Colonic mucosa (tissue), 4 donors: ENCODE results near the gene PAIP1. TPM values are rescaled to one million over a fixed set of nuclear protein-coding genes. Genes with fewer than 3 reads are reported as not detected.
"Not testable (repeated sequence)": the region's sequence is repeated elsewhere in the genome, so short reads cannot be mapped to it uniquely, and the experiment has no call there.

Source experiments
- DNase-seq: peaks from one replicate; pipeline ENCODE4 v3.0.0-alpha.2; 2020
- H3K27ac ChIP-seq: fragments of 200-600 bp; one replicate; pipeline ENCODE4 v1.8.0; 2021
- H3K27me3 ChIP-seq: fragments of 200-600 bp; one replicate; pipeline ENCODE4 v1.8.0; 2021
- H3K36me3 ChIP-seq: fragments of 200-600 bp; one replicate; pipeline ENCODE4 v1.8.0; 2021
- H3K4me1 ChIP-seq: fragments of 200-600 bp; one replicate; pipeline ENCODE4 v1.8.0; 2021; ENCODE audit warnings: mild to moderate bottlenecking
- H3K4me3 ChIP-seq: fragments of 200-600 bp; one replicate; pipeline ENCODE4 v1.8.0; 2021
- H3K9ac ChIP-seq, 2 donors: one replicate each; pipeline ENCODE4 v1.7.0; 2013; ENCODE audit warnings: control low read depth in 2 of 2, low read depth in 2 of 2, low read length in 2 of 2
- H3K9me3 ChIP-seq: fragments of 200-600 bp; one replicate; pipeline ENCODE4 v1.8.0; 2021
- intact Hi-C: fragments of 100-400 bp; cut with DNase I; formaldehyde crosslinking; loops from one replicate; pipeline ENCODE4 v1.14.1; 2022
- total RNA-seq, 2 donors: library from RNA; stranded (reverse); fragmentation: NEBNext Ultra II Directional in 1 of 2; extraction: Animal tissue kit (Norgen Biotek cat#: 25700) in 1 of 2; gene quantifications; one replicate each; pipeline ENCODE4 v1.2.1, GENCODE V29; 2021
- TF ChIP-seq, protein P1 (sequence below): fragments of 200-600 bp; IDR thresholded peaks from one replicate; pipeline ENCODE4 v1.8.0; 2022; ENCODE audit warnings: antibody characterized with exemption, mild to moderate bottlenecking
- donor health status: healthy.
- donor health status: DM: no; HTN: no; CAD: no.
- donor health status: DM: no; HTN: no; CAD: no.

Gene PAIP1
- total RNA-seq, 2 donors from 2014 or later, result 53.1 to 65.6 TPM

DNA sequence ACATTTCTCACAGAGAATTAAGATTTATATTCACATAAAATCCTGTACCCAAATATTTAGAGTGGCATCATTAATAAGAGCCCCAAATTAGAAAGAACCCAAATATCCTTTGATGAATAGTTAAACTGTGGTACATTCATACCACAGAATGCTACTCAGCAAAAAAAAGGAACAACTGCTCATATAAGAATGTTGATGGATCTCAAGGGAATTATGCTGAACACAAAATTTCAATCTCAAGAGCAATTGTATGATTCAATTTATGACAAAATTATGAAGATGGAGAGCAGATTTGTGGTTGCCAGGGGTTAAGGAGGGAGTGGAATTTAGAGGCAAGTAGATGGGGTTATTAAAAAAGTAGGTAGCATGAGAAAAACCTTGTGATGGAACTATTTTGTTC, 4.5 kb upstream of the PAIP1 start:
- H3K27me3 ChIP-seq, result no peaks in the 10 kb centered on the region
- H3K9ac ChIP-seq, result no peak overlapping the region
- no peaks in the 10 kb centered on the region for H3K9me3 ChIP-seq
- DNase-seq, result no peak
- no peaks in the 10 kb centered on the region for H3K36me3 ChIP-seq
- intact Hi-C loops, result no loop called here
- H3K4me1 ChIP-seq, result no peaks in the 10 kb centered on the region
- TF ChIP-seq, protein P1, sequence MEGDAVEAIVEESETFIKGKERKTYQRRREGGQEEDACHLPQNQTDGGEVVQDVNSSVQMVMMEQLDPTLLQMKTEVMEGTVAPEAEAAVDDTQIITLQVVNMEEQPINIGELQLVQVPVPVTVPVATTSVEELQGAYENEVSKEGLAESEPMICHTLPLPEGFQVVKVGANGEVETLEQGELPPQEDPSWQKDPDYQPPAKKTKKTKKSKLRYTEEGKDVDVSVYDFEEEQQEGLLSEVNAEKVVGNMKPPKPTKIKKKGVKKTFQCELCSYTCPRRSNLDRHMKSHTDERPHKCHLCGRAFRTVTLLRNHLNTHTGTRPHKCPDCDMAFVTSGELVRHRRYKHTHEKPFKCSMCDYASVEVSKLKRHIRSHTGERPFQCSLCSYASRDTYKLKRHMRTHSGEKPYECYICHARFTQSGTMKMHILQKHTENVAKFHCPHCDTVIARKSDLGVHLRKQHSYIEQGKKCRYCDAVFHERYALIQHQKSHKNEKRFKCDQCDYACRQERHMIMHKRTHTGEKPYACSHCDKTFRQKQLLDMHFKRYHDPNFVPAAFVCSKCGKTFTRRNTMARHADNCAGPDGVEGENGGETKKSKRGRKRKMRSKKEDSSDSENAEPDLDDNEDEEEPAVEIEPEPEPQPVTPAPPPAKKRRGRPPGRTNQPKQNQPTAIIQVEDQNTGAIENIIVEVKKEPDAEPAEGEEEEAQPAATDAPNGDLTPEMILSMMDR, result no peak
- no peak overlapping the region for H3K27ac ChIP-seq
- no peak overlapping the region for H3K4me3 ChIP-seq

DNA sequence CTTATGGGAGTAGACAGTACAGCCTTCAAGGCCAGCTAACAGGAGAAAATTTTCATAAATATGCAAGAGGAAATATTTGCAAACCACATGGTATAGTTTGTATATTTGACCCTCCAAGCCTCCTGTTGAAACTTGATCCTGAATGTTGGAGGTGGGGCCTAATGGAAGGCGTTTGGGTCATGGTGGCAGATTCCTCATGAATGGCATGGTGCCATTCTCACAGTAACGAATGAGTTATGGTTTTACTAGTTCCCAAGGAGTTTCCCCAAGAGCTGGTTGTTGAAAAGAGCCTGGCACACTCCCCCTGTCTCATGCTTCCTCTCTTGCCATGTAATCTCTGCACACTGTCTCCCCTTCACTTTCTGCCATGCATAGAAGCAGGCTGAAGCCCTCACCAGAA, 3.3 kb upstream of the PAIP1 start:
- TF ChIP-seq, protein P1, result no peak

DNA sequence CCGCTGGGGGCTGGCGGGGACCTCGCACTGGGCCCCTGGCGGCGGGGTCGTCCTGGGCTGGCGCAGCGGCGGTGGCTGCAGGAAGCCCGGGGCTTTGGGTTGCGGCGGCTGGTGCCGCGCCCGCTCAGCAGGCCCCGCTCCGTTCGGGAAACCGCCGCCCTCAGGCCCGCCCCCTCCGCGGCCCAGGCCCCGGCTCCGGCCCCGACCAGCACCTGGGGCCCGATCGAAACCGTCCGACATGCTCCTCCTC, 345 bp downstream of the PAIP1 start:
- H3K9me3 ChIP-seq, H3K27me3 ChIP-seq, H3K36me3 ChIP-seq: not testable (repeated sequence)
- H3K4me3 ChIP-seq, result peak overlapping the region; percentile 78
- H3K9ac ChIP-seq, result peak overlapping the region; percentile 73 to 88
- peaks cover 15% of the 10 kb centered on the region for H3K4me1 ChIP-seq
- peak; percentile 85 for DNase-seq
- intact Hi-C loops, result loop anchor here (5.0 to 10.0 kb wide), 2 partner anchors 46 to 72 kb away; partner anchors contain the start of genes NNT and TMEM267
- peak overlapping the region; percentile 99 for H3K27ac ChIP-seq

More for the DNA sequence above, 3.3 kb upstream of the PAIP1 start:
- Histone ChIP-seq H3K9me3 (no peaks in the 10 kb centered on the region), H3K4me1 (peaks cover 5% of the 10 kb centered on the region), H3K36me3 (no peaks in the 10 kb centered on the region), H3K4me3 (no peak overlapping the region), H3K27ac (no peak overlapping the region), H3K27me3 (no peaks in the 10 kb centered on the region), H3K9ac (no peak overlapping the region)
- intact Hi-C loops, result no loop called here
- no peak for DNase-seq

DNA sequence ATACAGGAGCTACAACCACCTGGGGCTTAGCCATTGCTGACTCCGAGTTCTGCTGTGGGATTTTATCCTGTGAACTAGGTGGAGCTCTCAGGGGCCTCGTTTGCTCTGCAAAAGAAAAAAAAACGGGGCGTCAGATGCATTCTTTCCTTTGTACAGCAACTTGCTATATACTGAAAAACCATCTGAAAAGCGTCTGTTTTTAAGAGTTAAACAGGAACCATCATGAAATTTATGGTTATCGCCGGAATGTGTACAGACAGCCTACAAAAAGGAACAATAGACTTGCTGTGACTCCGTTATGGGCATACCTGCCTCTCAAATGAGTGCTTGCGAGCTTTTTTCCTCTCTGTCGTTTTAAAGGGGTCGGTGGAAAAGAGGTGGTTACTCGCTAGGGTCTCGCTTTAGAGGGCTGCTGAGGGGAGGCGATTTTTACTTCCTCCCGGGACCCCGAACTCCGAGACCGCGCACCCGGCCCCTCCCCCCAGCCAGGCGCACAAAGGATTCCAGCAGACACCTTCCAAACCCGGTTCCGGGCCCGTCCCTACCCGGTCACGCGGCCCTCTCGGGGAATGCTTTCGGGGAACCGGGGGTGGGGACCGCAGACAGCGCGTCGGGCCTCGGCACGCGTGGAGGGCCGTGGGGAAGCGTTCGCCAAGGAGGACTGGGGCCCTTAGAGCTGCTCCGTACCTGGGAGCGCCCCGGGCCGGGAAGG, 826 bp downstream of the PAIP1 start:
- no peaks in the 10 kb centered on the region for H3K27me3 ChIP-seq
- TF ChIP-seq, protein P1, result no peak
- H3K27ac ChIP-seq, result peak overlapping the region; percentile 99
- peak overlapping the region; percentile 78 for H3K4me3 ChIP-seq
- no peaks in the 10 kb centered on the region for H3K36me3 ChIP-seq
- intact Hi-C loops, result loop anchor here (5.0 to 10.0 kb wide), 2 partner anchors 46 to 71 kb away; partner anchors contain the start of genes NNT and TMEM267
- H3K9me3 ChIP-seq, result no peaks in the 10 kb centered on the region
- peak; percentile 77 for DNase-seq
- peaks cover 15% of the 10 kb centered on the region for H3K4me1 ChIP-seq
- H3K9ac ChIP-seq, result peak overlapping the region; percentile 73 to 88

DNA sequence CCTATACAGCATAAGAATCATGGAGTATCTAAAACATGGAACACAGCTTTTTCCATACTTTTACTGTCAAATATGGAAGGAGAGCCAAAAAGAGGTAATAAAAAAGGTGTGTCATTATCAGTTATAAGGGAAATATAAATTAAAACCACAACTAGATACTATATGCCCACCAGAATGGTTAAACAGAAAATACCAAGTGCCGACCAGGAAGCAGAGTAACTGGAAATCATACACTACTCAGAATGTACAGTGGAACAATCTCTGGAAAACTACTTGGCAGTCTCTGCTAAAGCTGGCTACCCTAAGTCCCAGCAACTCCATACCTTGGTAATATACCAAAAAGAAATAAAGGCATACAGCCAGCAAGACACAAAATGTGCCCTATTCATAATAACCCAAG, 2.4 kb downstream of the PAIP1 start:
- no peak overlapping the region for H3K4me3 ChIP-seq
- no peaks in the 10 kb centered on the region for H3K27me3 ChIP-seq
- no peak overlapping the region for H3K27ac ChIP-seq
- no peak for DNase-seq
- no peak overlapping the region for H3K9ac ChIP-seq
- TF ChIP-seq, protein P1, result no peak
- peaks cover 15% of the 10 kb centered on the region for H3K4me1 ChIP-seq
- H3K36me3 ChIP-seq, result no peaks in the 10 kb centered on the region
- H3K9me3 ChIP-seq, result no peaks in the 10 kb centered on the region
- intact Hi-C loops, result loop anchor here (10.0 kb wide), 1 partner anchor 70 kb away; the partner anchor contains the start of gene TMEM267

DNA sequence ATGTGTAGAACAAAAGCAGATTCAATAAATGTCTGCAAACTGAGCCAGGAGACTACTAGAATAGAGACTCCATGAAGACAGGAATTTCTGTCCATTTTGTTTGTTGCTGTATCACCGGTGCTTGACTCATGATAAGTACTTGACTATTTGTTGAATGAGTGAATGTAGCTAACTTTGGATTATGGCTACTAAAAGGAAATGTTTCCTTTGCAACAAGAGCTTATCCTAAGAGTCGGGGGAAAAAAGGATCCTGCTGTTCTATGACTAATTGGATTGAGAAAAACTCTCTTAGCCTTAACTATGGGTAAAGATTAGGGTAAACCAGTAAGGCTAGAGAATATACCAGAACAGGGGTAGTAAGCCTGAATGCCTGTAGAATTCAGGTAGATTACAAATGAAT, 3.5 kb downstream of the PAIP1 start:
- Histone ChIP-seq H3K4me3 (no peak overlapping the region), H3K4me1 (peaks cover 15% of the 10 kb centered on the region), H3K36me3 (no peaks in the 10 kb centered on the region), H3K9me3 (no peaks in the 10 kb centered on the region), H3K9ac (no peak overlapping the region), H3K27me3 (no peaks in the 10 kb centered on the region), H3K27ac (no peak overlapping the region)
- intact Hi-C loops, result loop anchor here (10.0 kb wide), 1 partner anchor 69 kb away; the partner anchor contains the start of gene TMEM267
- no peak for DNase-seq
- TF ChIP-seq, protein P1, result no peak
